Esophagus squamous epithelium (tissue), 5 donors: ENCODE data around the gene PIERCE2. TPM values are rescaled to one million over a fixed set of nuclear protein-coding genes. Genes with fewer than 3 reads are reported as not detected.

Experiments
- DNase-seq: peaks from one replicate; lab custom pipeline; 2025; lab: John Stamatoyannopoulos, UW
- H3K27ac ChIP-seq, 4 donors: fragments of 200-600 bp; sonication (generic); one replicate each; pipeline ENCODE4 v1.5.1; 2016 to 2019; ENCODE audit warnings: mild to moderate bottlenecking in 1 of 4
- H3K27me3 ChIP-seq, 4 donors: fragments of 200-600 bp; sonication (generic); 1 replicate in 3 of 4; 2 replicates in 1 of 4; pipeline versions ENCODE4 v1.5.1 to v1.6.0; 2017 to 2021; ENCODE audit warnings: antibody characterized with exemption in 1 of 4
- H3K36me3 ChIP-seq, 3 donors: fragments of 200-600 bp; sonication (generic); one replicate each; pipeline ENCODE4 v1.5.1; 2016 to 2019
- H3K4me1 ChIP-seq, 3 donors: fragments of 200-600 bp; sonication (generic); one replicate each; pipeline ENCODE4 v1.5.1; 2017 to 2019
- H3K4me3 ChIP-seq, 4 donors: fragments of 200-600 bp; sonication (generic); 1 replicate in 3 of 4; 2 replicates in 1 of 4; pipeline ENCODE4 v1.5.1; 2016 to 2019; ENCODE audit warnings: mild to moderate bottlenecking in 2 of 4, moderate library complexity in 1 of 4
- H3K9me3 ChIP-seq, 3 donors: fragments of 200-600 bp; sonication (generic); one replicate each; pipeline ENCODE4 v1.5.1; 2016 to 2019
- POLR2A ChIP-seq, 4 donors: fragments of 450-650 bp; IDR thresholded peaks; one replicate each; pipeline ENCODE4 v1.6.1; 2017; ENCODE audit warnings: antibody characterized with exemption in 4 of 4, mild to moderate bottlenecking in 4 of 4, moderate library complexity in 3 of 4
- WGBS, 2 donors: methylation state at CpG; one replicate each; pipeline ENCODE4 v1.1.5; 2018; 5-methylcytosine and 5-hydroxymethylcytosine counted together
- intact Hi-C: fragments of 100-400 bp; cut with DNase I; formaldehyde crosslinking; loops from one replicate; pipeline ENCODE4 v1.15.0; 2022
- total RNA-seq, 4 donors: library from RNA; depleted of rRNA; stranded (reverse); fragments of >200 nt; gene quantifications; one replicate each; pipeline ENCODE4 v1.1.0, GENCODE V29; 2016
- TF ChIP-seq, protein P1 (sequence below), 6 experiments: fragments of 450-650 bp in 4 of 6; fragments of 200-600 bp in 2 of 6; sonication (generic) in 2 of 6; IDR thresholded peaks; one replicate each; pipeline ENCODE4 v1.5.1; 2016 to 2019; ENCODE audit warnings: antibody characterized with exemption in 6 of 6, mild to moderate bottlenecking in 4 of 6, moderate library complexity in 4 of 6
- donor health status: DM: yes; HTN: yes; CAD: no.

The PIERCE2 gene
- total RNA-seq: 1 to 10 TPM in 1 of 4 donors, not detected in 3; 3.2 TPM

DNA sequence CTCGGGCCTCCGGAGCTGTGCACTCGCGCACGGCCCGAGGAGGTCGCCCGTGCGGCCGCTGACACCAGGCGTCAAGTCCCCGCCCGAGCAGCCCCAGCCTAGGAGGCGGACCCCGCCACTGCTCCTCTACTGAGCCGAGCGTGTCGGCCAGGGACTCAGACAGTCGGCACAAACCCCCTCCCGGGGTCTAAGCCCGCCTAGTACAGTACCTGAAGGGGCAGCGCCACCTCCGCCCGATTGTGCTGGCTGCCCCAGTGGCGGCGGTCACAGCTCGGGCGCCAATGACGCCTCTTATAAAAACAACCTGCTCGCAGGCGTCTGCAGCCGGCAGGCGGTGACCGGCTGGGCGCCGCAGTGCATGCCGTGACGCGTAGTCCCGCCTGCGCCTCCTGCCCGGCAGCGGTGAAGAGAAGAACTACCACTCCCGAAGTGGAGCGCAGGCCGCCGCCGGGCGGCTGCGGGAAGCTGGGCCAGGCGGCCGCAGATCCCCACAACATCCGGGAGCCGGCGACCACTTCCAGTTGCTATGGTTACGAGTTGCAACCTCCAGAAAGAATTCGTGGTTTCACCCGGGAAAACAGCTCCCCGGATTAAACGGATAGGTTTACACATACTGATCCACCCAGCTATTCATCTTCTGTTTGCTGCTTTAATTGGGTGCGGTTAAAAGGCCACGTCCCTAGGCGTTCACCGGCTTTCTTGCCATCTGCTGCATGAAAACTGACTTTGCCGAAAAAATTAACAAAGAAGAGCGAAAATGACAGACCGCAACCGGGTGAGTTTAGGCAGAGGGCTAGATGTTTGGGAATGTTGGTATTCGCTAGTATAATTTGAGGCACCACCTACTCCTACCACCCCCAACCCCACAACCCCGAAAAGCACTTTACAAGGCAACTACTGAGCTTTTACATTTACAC, at the start of gene PIERCE2, which contains the start of gene CCPG1:
PIERCE2 (plus strand) TSS at position 484 of the 917 bp plus-strand sequence; CDS start at position 758, 274 bp downstream.
CCPG1 (minus strand) TSS at position 348 of the 917 bp plus-strand sequence. CDS start 18,935 bp downstream, outside the sequence.
- Histone ChIP-seq H3K36me3 (no peaks in the 10 kb centered on the region), H3K9me3 (no peaks in the 10 kb centered on the region), H3K4me3 (peak within 1 kb of the TSS; percentile 79 to 94 (median 91)), H3K27me3 (no peaks in the 10 kb centered on the region), H3K27ac (peak within 1 kb of the TSS; percentile 89 to 97 (median 96)), H3K4me1 (peaks cover 0 to 53% (median 23%) of the 10 kb centered on the region in 3 donors)
- intact Hi-C loops: no loop called here
- peak; percentile 62 for DNase-seq
- TF ChIP-seq POLR2A (IDR thresholded peaks at IDR 0.05): peak in 3 of 4 donors; percentile 7 to 89 (median 76)
- TF ChIP-seq, protein P1, sequence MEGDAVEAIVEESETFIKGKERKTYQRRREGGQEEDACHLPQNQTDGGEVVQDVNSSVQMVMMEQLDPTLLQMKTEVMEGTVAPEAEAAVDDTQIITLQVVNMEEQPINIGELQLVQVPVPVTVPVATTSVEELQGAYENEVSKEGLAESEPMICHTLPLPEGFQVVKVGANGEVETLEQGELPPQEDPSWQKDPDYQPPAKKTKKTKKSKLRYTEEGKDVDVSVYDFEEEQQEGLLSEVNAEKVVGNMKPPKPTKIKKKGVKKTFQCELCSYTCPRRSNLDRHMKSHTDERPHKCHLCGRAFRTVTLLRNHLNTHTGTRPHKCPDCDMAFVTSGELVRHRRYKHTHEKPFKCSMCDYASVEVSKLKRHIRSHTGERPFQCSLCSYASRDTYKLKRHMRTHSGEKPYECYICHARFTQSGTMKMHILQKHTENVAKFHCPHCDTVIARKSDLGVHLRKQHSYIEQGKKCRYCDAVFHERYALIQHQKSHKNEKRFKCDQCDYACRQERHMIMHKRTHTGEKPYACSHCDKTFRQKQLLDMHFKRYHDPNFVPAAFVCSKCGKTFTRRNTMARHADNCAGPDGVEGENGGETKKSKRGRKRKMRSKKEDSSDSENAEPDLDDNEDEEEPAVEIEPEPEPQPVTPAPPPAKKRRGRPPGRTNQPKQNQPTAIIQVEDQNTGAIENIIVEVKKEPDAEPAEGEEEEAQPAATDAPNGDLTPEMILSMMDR (IDR thresholded peaks at IDR 0.05): peak; percentile 72 to 97 (median 89)
- WGBS, 2 donors: 1% methylated on average over 18 to 21 of the region's 70 CpGs

GRCh38 chr15:55360256-55360655, 48.0 kb upstream of the PIERCE2 start:
- Histone ChIP-seq H3K27ac (no peak overlapping the region), H3K4me3 (no peak overlapping the region), H3K9me3 (no peaks in the 10 kb centered on the region), H3K36me3 (peaks cover 0 to 49% (median 0%) of the 10 kb centered on the region in 3 donors), H3K4me1 (no peaks in the 10 kb centered on the region), H3K27me3 (no peaks in the 10 kb centered on the region)
- TF ChIP-seq, protein P1 (IDR thresholded peaks at IDR 0.05): no peak
- no peak for TF ChIP-seq POLR2A (IDR thresholded peaks at IDR 0.05)
- no peak for DNase-seq
- 56 to 76% methylated on average over 6 of the region's 6 CpGs for WGBS, 2 donors
- intact Hi-C loops: no loop called here

DNA sequence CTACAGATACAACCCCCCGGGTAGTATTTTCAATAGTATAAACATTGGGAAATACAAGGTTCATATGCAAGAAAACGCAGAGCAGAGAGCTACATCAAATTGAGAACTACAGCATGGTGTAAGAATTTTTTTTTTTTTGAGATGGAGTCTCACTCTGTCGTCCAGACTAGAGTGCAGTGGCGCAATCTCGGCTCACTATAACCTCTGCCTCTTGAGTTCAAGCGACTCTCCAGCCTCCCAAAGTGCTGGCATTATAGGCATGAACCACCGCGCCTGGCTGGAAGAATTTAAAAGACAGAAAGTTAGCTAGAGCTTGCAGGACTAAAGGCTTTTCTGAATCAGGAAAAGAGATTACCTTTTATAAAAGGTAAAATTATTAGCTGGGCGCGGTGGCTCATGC, 47.2 kb upstream of the PIERCE2 start:
- TF ChIP-seq POLR2A (IDR thresholded peaks at IDR 0.05): no peak
- TF ChIP-seq, protein P1 (IDR thresholded peaks at IDR 0.05): no peak
- 91 to 93% methylated on average over 8 to 10 of the region's 10 CpGs for WGBS, 2 donors
- no peak for DNase-seq
- Histone ChIP-seq H3K27me3 (no peaks in the 10 kb centered on the region), H3K4me1 (no peaks in the 10 kb centered on the region), H3K36me3 (peaks cover 0 to 41% (median 0%) of the 10 kb centered on the region in 3 donors), H3K27ac (no peak overlapping the region), H3K9me3 (no peaks in the 10 kb centered on the region), H3K4me3 (no peak overlapping the region)
- intact Hi-C loops: no loop called here

DNA sequence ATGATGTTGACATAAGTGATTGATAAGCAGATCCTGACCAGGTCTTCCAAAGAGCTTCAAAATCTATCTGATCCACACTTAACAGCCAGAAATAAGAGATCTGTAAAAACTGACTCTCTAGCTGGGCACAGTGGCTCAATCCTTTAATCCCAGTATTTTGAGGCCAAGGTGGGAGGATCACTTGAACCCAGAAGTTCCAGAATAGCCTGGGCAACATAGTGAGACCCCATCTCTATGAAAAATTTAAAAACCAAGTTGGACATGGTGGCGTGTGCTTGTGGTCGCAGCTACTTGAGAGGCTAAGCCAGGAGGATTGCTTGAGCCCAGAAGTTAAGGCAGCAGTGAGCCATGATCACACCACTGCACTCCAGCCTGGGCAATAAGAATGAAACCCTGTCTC, 45.7 kb upstream of the PIERCE2 start:
- intact Hi-C loops: no loop called here
- Histone ChIP-seq H3K9me3 (no peaks in the 10 kb centered on the region), H3K27ac (no peak overlapping the region), H3K4me3 (no peak overlapping the region), H3K36me3 (peaks cover 0 to 34% (median 0%) of the 10 kb centered on the region in 3 donors), H3K4me1 (no peaks in the 10 kb centered on the region), H3K27me3 (no peaks in the 10 kb centered on the region)
- no peak for TF ChIP-seq POLR2A (IDR thresholded peaks at IDR 0.05)
- DNase-seq: no peak
- WGBS, 2 donors: 95 to 96% methylated on average over 2 of the region's 2 CpGs

DNA sequence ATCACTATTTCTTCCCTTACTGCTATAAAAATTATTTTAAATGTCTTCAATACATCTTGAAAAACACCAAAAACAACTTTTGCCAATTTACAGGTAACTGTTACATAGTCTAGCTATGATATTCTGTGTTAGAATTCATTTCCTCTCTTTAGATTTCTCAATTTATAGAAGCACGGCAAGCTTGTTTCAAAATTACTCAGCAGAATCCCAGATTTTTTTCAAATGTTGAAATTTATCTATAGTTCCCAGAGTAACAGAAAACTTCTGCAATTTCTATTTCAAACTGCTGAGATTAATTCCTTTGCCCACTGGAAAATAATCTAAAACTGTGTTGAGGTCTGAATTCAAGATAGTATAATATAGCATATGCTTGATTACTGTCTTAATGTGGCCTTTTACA, 41.3 kb upstream of the PIERCE2 start:
- peaks cover 0 to 37% (median 0%) of the 10 kb centered on the region in 3 donors for H3K36me3 ChIP-seq
- H3K27me3 ChIP-seq: no peaks in the 10 kb centered on the region
- no peak overlapping the region for H3K4me3 ChIP-seq
- intact Hi-C loops: no loop called here
- no peak for DNase-seq
- no peak overlapping the region for H3K27ac ChIP-seq
- 70 to 82% methylated on average over 1 of the region's 1 CpG for WGBS, 2 donors
- no peaks in the 10 kb centered on the region for H3K9me3 ChIP-seq
- no peaks in the 10 kb centered on the region for H3K4me1 ChIP-seq
- no peak for TF ChIP-seq POLR2A (IDR thresholded peaks at IDR 0.05)
- TF ChIP-seq, protein P1 (IDR thresholded peaks at IDR 0.05): no peak
